Skeletal muscle satellite cell (primary cell): ENCODE measurements around the gene ZMYND8.

Source experiments
- H3K27me3 ChIP-seq: 2 replicates; pipeline ENCODE4 v1.7.0; 2013; ENCODE audit warnings: low read length; ENCODE audit not compliant: control insufficient read depth, insufficient read depth
- H3K36me3 ChIP-seq: 2 replicates; pipeline ENCODE4 v1.7.0; 2013; ENCODE audit warnings: mild to moderate bottlenecking, control low read depth, low read length; ENCODE audit not compliant: insufficient read depth
- H3K4me1 ChIP-seq: 2 replicates; pipeline ENCODE4 v1.7.0; 2013; ENCODE audit warnings: low read length; ENCODE audit not compliant: control insufficient read depth, insufficient read depth
- H3K4me2 ChIP-seq: 2 replicates; pipeline ENCODE4 v1.7.0; 2013; ENCODE audit warnings: mild to moderate bottlenecking, low read length
- H3K4me3 ChIP-seq: 2 replicates; pipeline ENCODE4 v1.7.0; 2013; ENCODE audit warnings: low read length
- H3K9ac ChIP-seq: 2 replicates; pipeline ENCODE4 v1.7.0; 2013; ENCODE audit warnings: mild to moderate bottlenecking, low read depth, low read length, moderate library complexity
- H3K9me3 ChIP-seq: replicated peaks from 2 replicates; pipeline ENCODE4 v1.7.0; 2013; ENCODE audit warnings: mild to moderate bottlenecking, control low read depth, low read length

The ZMYND8 gene

DNA sequence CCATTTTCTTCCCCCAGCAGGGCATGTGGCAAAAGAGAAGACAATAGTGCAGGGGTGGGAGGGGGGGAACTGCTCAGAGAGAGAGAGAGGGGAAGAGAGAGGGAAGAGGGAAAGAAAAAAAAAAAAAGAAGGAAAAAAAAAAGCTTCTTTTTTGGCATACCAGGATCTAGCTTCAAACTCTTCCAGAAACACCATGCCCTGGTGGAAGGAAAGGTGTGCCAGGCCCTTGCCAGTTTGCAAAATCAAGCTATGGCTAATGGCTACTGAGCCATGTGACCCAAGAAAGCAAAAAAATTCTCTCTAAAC lies 326 bp downstream of the ZMYND8 start:
- H3K36me3 ChIP-seq = peaks cover 17% of the 10 kb centered on the region
- H3K4me2 ChIP-seq = peak overlapping the region; percentile 91
- H3K9ac ChIP-seq = peak overlapping the region; percentile 89
- no peaks in the 10 kb centered on the region for H3K9me3 ChIP-seq
- H3K4me1 ChIP-seq = peaks cover 100% of the 10 kb centered on the region
- H3K27me3 ChIP-seq = no peaks in the 10 kb centered on the region
- peak overlapping the region; percentile 67 for H3K4me3 ChIP-seq

- Histone ChIP-seq H3K36me3 (peaks cover 17% of the 10 kb centered on the region), H3K9me3 (no peaks in the 10 kb centered on the region), H3K27me3 (no peaks in the 10 kb centered on the region), H3K4me1 (peaks cover 100% of the 10 kb centered on the region), H3K4me2 (peak overlapping the region; percentile 91), H3K4me3 (peak overlapping the region; percentile 67), H3K9ac (peak overlapping the region; percentile 89)
Observed at GRCh38 chr20:47355489-47356219, 845 bp downstream of the ZMYND8 start.

DNA sequence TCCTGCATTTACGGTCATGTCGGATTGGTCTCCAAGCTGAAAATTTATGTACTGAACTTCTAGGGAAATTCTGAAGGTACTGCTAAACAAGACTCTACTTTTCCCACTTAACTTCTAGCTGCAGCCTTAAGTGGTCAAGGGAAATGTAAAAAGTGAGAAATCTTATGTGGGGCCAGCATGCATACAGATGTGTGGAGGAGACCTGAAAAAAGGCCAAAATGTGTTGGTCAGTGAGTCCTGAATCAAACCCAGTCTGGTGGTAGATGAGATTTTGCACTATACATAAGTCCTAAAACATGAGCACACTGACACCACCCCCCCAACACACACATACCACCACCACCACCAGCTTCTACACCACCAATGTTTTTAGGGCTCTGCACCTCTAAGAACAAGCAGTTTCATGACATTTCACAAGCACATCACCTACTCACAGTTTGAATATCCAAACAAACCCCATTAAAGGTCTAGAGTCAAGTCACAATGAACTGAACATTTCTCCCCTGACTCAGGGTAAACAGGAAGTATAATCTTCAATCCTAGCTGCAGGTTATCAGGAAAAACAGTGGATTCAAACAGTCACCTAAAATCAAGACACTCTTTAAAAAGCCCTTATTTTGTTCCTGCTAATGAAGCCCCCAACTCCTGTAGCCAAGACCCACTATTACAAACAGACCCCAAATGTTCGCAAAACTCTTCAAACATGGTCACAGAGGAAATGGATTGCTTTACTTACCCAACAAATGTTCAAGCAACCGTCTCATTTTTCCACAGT lies 1.6 kb downstream of the ZMYND8 start:
- Histone ChIP-seq H3K4me1 (peaks cover 100% of the 10 kb centered on the region), H3K27me3 (no peaks in the 10 kb centered on the region), H3K4me2 (peak overlapping the region; percentile 91), H3K9me3 (no peaks in the 10 kb centered on the region), H3K36me3 (peaks cover 17% of the 10 kb centered on the region), H3K9ac (peak overlapping the region; percentile 89), H3K4me3 (peak overlapping the region; percentile 67)

GRCh38 chr20:47354464-47354713 lies 2.1 kb downstream of the ZMYND8 start:
- H3K27me3 ChIP-seq = no peaks in the 10 kb centered on the region
- H3K36me3 ChIP-seq = peaks cover 18% of the 10 kb centered on the region
- peak overlapping the region; percentile 91 for H3K4me2 ChIP-seq
- H3K9me3 ChIP-seq = no peaks in the 10 kb centered on the region
- H3K4me3 ChIP-seq = peak overlapping the region; percentile 67
- H3K4me1 ChIP-seq = peaks cover 100% of the 10 kb centered on the region
- H3K9ac ChIP-seq = peak overlapping the region; percentile 89

GRCh38 chr20:47353692-47354463 lies 2.6 kb downstream of the ZMYND8 start:
- H3K4me3 ChIP-seq = peak overlapping the region; percentile 67
- H3K9me3 ChIP-seq = no peaks in the 10 kb centered on the region
- peaks cover 23% of the 10 kb centered on the region for H3K36me3 ChIP-seq
- H3K4me2 ChIP-seq = peak overlapping the region; percentile 91
- H3K27me3 ChIP-seq = no peaks in the 10 kb centered on the region
- peak overlapping the region; percentile 89 for H3K9ac ChIP-seq
- peaks cover 100% of the 10 kb centered on the region for H3K4me1 ChIP-seq

DNA sequence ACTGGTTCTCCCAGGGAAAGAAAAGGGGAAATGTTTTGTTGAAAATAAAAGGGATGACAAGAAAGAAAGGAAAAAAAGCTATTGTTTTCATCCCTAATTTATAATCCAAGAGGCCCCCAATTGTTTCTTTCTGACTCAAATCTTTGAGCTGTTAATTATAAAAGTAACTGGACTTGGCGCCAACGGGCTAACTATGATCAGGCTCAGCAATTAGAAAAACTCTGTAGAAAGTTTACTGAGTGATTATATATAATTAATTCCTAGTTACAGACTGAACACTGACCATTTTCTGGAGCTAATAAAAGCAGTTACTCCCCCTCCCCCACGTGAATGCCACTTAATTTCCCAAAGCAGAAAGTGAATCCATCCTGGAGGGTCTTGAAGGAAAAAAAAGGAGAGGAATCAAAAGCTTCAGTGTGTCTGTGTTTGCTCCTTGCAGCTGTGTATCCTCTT lies 3.2 kb downstream of the ZMYND8 start:
- no peaks in the 10 kb centered on the region for H3K9me3 ChIP-seq
- peak overlapping the region; percentile 91 for H3K4me2 ChIP-seq
- H3K36me3 ChIP-seq = peaks cover 29% of the 10 kb centered on the region
- peak overlapping the region; percentile 89 for H3K9ac ChIP-seq
- peaks cover 100% of the 10 kb centered on the region for H3K4me1 ChIP-seq
- H3K27me3 ChIP-seq = no peaks in the 10 kb centered on the region
- peak overlapping the region; percentile 67 for H3K4me3 ChIP-seq

- peak overlapping the region; percentile 89 for H3K9ac ChIP-seq
- H3K9me3 ChIP-seq = no peaks in the 10 kb centered on the region
- peak overlapping the region; percentile 67 for H3K4me3 ChIP-seq
- peaks cover 99% of the 10 kb centered on the region for H3K4me1 ChIP-seq
- no peaks in the 10 kb centered on the region for H3K27me3 ChIP-seq
- peaks cover 36% of the 10 kb centered on the region for H3K36me3 ChIP-seq
- peak overlapping the region; percentile 91 for H3K4me2 ChIP-seq
Observed at GRCh38 chr20:47352332-47353238, 3.9 kb downstream of the ZMYND8 start.

- Histone ChIP-seq H3K9me3 (no peaks in the 10 kb centered on the region), H3K9ac (peak overlapping the region; percentile 89), H3K4me3 (peak overlapping the region; percentile 67), H3K4me1 (peaks cover 91% of the 10 kb centered on the region), H3K27me3 (no peaks in the 10 kb centered on the region), H3K36me3 (peaks cover 44% of the 10 kb centered on the region), H3K4me2 (peak overlapping the region; percentile 91)
Observed at GRCh38 chr20:47351643-47352331, 4.7 kb downstream of the ZMYND8 start.

- H3K4me2 ChIP-seq = peak overlapping the region; percentile 91
- peak overlapping the region; percentile 89 for H3K9ac ChIP-seq
- H3K27me3 ChIP-seq = no peaks in the 10 kb centered on the region
- H3K4me1 ChIP-seq = peaks cover 82% of the 10 kb centered on the region
- H3K9me3 ChIP-seq = no peaks in the 10 kb centered on the region
- H3K36me3 ChIP-seq = peaks cover 51% of the 10 kb centered on the region
- H3K4me3 ChIP-seq = peak overlapping the region; percentile 35
Observed at GRCh38 chr20:47350691-47351545, 5.6 kb downstream of the ZMYND8 start.

DNA sequence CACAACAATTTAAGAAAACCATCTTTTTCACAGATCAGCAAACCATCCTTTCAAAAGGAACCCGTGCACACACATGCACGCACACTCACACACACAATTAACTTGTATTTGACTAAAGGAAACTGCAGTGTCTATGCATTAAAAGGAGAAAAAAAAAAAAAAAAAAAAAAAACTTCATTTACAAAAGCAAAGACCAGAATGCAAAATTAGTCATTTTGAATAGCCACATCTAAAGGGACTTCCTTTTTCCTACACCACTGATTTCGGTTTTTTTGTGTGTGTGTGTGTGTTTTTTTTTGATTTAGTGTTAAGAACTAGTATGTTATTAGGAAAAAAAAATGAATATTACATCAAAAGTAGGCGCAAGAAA lies 6.3 kb downstream of the ZMYND8 start:
- Histone ChIP-seq H3K9ac (peak overlapping the region; percentile 89), H3K36me3 (peaks cover 55% of the 10 kb centered on the region), H3K9me3 (no peaks in the 10 kb centered on the region), H3K27me3 (no peaks in the 10 kb centered on the region), H3K4me3 (peak overlapping the region; percentile 45), H3K4me1 (peaks cover 75% of the 10 kb centered on the region), H3K4me2 (peak overlapping the region; percentile 91)
